ENCODE measurements around the gene STAC3. TPM values are rescaled to one million over a fixed set of nuclear protein-coding genes. Genes with fewer than 3 reads are reported as not detected.

Gene STAC3
- total RNA-seq, 2 donors from 2014 or later = 1.2 to 2.7 TPM

DNA sequence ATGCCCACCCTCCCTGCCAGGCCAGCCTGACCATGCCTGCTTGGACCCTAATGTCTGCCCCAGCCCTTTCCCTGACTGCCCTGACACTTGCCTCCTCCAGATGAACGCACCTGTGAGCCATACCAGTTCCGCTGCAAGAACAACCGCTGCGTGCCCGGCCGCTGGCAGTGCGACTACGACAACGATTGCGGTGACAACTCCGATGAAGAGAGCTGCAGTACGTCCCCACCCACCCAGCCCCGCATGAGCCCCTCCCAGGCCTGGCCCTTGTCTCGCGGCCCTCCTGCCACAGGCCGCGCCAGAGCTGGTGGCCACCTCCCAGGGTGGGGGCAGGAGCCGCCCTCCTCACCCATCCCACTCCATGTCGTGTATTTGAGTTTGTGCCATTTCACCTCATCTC is 48.7 kb downstream of the STAC3 start:
- ATAC-seq = no peak
- no peak for DNase-seq
- intact Hi-C loops (cut with DNase I) = no loop called here

DNA sequence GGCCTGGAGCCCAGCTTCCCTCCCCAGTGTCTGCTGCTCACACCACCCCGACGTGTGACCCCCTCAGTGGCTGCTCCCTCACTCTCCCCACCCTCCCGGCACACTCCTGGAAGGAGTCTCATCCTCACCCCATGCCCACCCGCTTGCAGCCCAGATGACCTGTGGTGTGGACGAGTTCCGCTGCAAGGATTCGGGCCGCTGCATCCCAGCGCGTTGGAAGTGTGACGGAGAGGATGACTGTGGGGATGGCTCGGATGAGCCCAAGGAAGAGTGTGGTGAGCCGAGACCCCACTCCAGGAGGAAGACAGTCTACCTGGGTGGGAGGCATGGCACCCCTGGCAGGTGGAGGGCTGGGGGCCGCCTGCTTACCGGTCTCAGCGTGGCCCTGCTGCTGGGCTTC is 49.4 kb downstream of the STAC3 start:
- no peak for ATAC-seq
- intact Hi-C loops (cut with DNase I) = no loop called here
- DNase-seq = no peak

GRCh38 chr12:57201219-57201618 is 49.8 kb downstream of the STAC3 start:
- intact Hi-C loops (cut with DNase I) = no loop called here
- DNase-seq (no peak), ATAC-seq (no peak)

- intact Hi-C loops (cut with DNase I) = no loop called here
- DNase-seq (no peak), ATAC-seq (no peak)
Measured at GRCh38 chr12:57200497-57200896, 50.5 kb downstream of the STAC3 start.

- DNase-seq = no peak
- ATAC-seq = no peak
- intact Hi-C loops (cut with DNase I) = no loop called here
Measured at GRCh38 chr12:57199191-57199590, 51.8 kb downstream of the STAC3 start.

GRCh38 chr12:57198329-57198728 is 52.7 kb downstream of the STAC3 start:
- intact Hi-C loops (cut with DNase I) = no loop called here
- DNase-seq = no peak

DNA sequence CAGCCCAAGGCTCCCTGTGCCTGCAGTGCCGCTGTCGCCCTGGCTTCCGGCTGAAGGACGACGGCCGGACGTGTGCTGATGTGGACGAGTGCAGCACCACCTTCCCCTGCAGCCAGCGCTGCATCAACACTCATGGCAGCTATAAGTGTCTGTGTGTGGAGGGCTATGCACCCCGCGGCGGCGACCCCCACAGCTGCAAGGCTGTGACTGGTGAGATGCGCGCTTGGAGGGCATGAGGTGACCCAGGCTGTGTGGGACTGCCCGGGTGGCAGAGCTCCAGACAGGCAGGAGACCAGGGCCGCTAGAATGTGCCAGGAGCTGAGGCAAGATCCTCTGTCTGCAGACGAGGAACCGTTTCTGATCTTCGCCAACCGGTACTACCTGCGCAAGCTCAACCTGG is 54.0 kb downstream of the STAC3 start:
- intact Hi-C loops (cut with DNase I) = no loop called here
- DNase-seq (no peak), ATAC-seq (no peak)

More at GRCh38 chr12:57198329-57198728, 52.7 kb downstream of the STAC3 start:
- ATAC-seq = no peak

- intact Hi-C loops (cut with DNase I) = no loop called here
- DNase-seq (no peak), ATAC-seq (no peak)
Measured at GRCh38 chr12:57196439-57196838, 54.5 kb downstream of the STAC3 start.

DNA sequence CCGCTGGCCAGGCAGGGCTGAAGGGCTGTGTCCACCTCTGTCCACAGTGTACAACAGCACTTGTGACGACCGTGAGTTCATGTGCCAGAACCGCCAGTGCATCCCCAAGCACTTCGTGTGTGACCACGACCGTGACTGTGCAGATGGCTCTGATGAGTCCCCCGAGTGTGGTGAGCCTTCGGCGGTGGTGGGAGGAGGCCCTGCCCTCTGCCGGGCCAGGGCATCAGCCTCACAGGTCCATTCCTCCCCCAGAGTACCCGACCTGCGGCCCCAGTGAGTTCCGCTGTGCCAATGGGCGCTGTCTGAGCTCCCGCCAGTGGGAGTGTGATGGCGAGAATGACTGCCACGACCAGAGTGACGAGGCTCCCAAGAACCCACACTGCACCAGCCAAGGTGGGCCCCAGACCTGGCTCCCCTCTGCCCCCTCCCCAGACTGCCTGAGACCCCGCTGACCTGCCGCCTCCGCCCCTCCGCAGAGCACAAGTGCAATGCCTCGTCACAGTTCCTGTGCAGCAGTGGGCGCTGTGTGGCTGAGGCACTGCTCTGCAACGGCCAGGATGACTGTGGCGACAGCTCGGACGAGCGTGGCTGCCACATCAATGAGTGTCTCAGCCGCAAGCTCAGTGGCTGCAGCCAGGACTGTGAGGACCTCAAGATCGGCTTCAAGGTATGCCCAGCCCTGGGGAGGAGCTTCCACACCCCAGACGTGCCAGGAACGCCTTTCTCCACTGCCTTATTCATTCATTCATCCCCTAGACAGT is 55.2 kb downstream of the STAC3 start:
- intact Hi-C loops (cut with DNase I) = no loop called here
- DNase-seq (no peak), ATAC-seq (no peak)

- intact Hi-C loops (cut with DNase I) = no loop called here
- no peak for ATAC-seq
- no peak for DNase-seq
Measured at GRCh38 chr12:57195186-57195585, 55.8 kb downstream of the STAC3 start.

DNA sequence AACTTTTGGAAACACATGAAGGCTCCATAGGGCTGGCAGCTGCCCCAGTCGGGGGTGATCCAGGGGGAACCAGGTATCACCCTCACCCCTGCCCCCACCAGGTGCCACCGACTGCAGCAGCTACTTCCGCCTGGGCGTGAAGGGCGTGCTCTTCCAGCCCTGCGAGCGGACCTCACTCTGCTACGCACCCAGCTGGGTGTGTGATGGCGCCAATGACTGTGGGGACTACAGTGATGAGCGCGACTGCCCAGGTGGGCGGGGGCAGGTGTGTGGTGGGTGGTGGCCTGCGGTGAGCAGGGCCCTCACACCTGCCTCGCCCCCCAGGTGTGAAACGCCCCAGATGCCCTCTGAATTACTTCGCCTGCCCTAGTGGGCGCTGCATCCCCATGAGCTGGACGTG is 56.7 kb downstream of the STAC3 start:
- ATAC-seq = no peak
- intact Hi-C loops (cut with DNase I) = no loop called here
- no peak for DNase-seq

DNA sequence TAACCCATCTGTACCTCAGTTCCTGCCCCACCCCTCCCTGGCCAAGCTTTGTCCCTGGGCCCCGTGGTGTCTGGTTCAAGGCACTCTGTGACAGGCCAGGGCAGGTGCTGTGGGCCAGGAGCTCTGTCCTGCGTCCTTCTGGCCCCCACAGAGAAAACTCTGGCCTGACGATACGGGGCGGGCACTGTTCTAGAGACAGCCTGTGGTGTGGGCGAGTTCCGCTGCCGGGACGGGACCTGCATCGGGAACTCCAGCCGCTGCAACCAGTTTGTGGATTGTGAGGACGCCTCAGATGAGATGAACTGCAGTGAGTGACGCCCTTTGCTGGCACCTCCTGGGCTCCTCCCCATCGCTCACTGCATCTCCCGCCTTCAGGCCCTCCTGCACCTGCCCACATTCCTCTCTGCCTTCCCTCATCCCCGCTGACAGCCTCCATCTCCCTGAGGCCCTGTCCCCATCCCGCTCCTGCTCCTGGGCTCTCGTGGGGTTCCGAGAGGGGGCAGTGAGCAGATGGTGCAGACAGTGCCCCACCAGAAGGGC is 57.2 kb downstream of the STAC3 start:
- DNase-seq (no peak), ATAC-seq (no peak)
- intact Hi-C loops (cut with DNase I) = no loop called here

Small RNAs within 50 kb of the gene (microRNA-seq; reads per million reads assigned to microRNA genes)
- gene MIR1228 = 1.6 to 2.2 reads per million in 2 donors

Other genes with a start within 250 kb of the STAC3 start
- 1 to 10 TPM; 3.8 to 4.5 TPM for gene ZBTB39, start 244.6 kb downstream of the STAC3 start, total RNA-seq
- not detected for gene TAC3, start 234.7 kb downstream of the STAC3 start, total RNA-seq
- gene MYO1A, start 201.1 kb downstream of the STAC3 start, total RNA-seq = under 1 TPM; 0.09 to 0.13 TPM
- 1 to 10 TPM; 2.8 to 5.3 TPM for gene NEMP1, start 172.4 kb downstream of the STAC3 start, total RNA-seq
- gene NAB2, start 162.1 kb downstream of the STAC3 start, total RNA-seq = 10 to 100 TPM; 11.1 to 17.1 TPM
- 10 to 100 TPM; 77.7 to 78.1 TPM for gene STAT6, start 139.8 kb downstream of the STAC3 start, total RNA-seq
- gene LRP1, start 122.7 kb downstream of the STAC3 start, total RNA-seq = 100 to 1,000 TPM; 188 to 222 TPM
- gene LRP1-AS, start 103.6 kb downstream of the STAC3 start, total RNA-seq = not detected
- 1 to 10 TPM in 1 of 2 donors, under 1 TPM in 1; 0.50 to 2.1 TPM for gene NXPH4, start 34.4 kb downstream of the STAC3 start, total RNA-seq
- gene SHMT2, start 21.5 kb downstream of the STAC3 start, total RNA-seq = 10 to 100 TPM; 31.1 to 39.6 TPM
- gene R3HDM2, start 179.9 kb upstream of the STAC3 start, total RNA-seq = 10 to 100 TPM; 47.6 to 66.5 TPM
- not detected for gene INHBC, start 183.6 kb upstream of the STAC3 start, total RNA-seq
- not detected for gene INHBE, start 204.1 kb upstream of the STAC3 start, total RNA-seq
- gene GLI1, start 208.6 kb upstream of the STAC3 start, total RNA-seq = 1 to 10 TPM in 1 of 2 donors, under 1 TPM in 1; 0.97 to 1.2 TPM
- gene ARHGAP9, start 228.7 kb upstream of the STAC3 start, total RNA-seq = 10 to 100 TPM in 1 of 2 donors, 1 to 10 TPM in 1; 8.0 to 15.2 TPM
- gene MARS1, start 236.9 kb upstream of the STAC3 start, total RNA-seq = 100 to 1,000 TPM in 1 of 2 donors, 10 to 100 TPM in 1; 74.6 to 115 TPM